DMS114 treated with DMSO at 0.1 percent for 48 hours (cell line): ENCODE results near the gene STH.

Experiments
- DNase-seq: peaks from one replicate; lab custom pipeline; 2025; ENCODE audit not compliant: unreplicated experiment; lab: John Stamatoyannopoulos, UW

The STH gene

DNA sequence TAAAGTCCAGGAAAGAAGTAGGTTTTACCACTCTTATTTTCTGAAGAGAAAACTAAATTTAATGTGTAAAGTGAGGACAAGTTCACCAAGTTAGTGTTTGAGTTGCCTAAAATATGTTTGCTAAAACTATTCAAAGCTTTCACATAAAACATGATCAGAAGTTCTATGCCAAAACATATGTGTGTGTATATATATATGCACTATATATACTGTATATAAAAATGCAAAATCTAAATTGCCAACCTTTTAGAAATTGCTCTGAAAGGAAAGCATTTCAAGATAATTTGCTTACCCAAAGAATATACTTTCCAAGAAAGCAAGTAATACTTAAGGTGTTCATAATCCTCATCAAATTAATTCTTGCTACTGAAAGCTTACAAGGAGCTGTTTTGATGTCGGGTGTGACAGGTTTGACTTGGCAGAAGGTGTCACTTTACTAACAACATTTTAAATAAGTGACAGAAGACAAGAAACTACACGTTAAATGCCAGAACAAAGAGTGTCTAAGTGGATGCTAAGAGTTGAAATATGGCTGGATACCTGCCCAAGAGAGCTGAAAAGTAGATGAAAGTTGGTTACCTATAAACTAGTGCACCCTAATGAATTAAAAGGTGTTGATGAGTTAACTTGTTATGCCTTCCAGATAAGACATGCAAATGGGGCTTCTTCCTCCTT lies 32.3 kb upstream of the STH start:
- no peak for DNase-seq

- no peak for DNase-seq
Measured at GRCh38 chr17:45967378-45967777, 31.7 kb upstream of the STH start.

GRCh38 chr17:45968732-45969131 lies 30.3 kb upstream of the STH start:
- no peak for DNase-seq

DNA sequence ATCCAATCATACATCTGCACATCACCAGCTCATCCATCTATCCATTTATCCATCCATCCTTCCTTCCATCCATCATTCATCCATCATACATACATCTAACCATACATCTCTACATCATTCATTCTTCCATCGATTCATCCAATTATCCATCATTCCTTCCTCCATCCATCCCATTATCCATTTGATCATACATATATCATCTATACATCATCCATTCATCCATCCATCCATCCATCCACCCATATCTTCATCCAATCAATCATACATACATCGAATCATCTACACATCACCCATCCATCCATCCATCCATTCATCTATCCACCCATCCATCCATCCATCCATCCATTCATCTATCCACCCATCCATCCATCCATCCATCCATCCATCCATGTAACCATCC lies 29.3 kb upstream of the STH start:
- no peak for DNase-seq

DNA sequence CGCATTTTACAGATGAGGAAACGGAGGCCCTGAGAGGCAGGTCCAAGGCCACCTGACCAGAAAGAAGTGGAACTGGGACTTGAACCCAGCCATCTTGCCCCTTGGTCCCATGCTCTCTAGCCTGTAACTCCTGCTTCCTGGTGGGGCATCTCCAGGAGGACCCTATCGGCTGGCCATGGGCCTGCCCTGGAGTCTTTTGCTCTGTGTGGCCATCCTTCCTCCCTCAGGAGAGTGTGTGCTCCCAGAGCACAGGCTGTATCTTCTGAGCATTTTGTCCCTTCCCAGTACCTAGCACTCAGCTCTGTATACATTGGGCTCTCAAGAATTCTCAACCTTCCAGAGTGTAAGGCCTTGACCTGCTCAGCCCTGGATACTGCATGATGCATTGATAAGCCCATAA lies 28.4 kb upstream of the STH start:
- no peak for DNase-seq

- no peak for DNase-seq
Measured at GRCh38 chr17:45971698-45972141, 27.3 kb upstream of the STH start.

DNA sequence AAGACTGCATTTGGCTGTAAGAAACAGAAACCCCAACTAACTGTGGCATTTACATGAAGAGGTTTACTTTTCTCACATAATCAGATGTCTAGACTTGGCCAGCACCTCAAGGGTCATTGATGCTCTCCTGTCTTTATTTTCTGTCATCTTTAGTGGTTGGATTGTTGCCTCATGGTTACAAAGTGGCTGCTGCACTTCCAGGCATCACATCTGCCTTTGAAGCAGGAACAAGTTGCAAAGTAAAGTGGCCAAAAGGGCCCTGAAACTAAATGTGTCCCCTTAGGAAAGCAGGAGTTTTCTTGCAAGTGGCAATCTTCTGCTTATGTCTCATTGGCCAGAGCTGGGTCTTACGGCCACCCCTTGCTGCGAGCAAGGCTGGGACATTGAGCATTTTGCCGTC lies 26.5 kb upstream of the STH start:
- no peak for DNase-seq

DNA sequence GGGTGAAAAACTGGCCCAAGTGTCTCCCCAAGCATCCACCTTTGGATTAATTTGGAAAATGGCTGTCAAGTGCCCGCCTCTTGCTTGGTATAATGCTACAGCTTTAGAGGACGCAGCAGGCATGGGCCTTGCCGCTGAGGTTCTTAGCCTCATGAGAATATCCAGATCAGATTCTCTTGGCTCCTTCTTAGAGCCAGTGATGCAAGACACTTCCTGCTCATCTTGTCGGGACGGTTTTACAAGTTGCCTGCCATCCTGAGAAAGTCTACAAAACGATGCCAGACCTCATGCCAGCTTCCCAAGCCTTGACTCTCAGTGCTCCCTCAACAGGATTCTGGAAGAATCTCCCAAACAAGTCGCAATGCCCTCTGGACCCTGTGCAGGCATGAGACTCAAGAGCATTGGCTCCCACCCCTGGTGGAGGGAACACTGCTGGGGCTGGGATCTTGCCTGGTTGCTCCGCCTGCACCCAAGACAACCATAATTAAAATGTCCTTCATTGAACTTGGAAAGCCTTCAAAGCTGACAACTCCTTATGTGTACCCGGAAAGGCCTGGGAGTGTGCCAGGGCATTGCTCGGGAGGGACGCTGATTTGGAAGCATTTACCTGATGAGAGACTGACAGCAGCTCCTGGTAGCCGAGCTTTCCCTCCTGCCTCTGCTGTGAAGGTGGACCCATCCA lies 25.8 kb upstream of the STH start:
- no peak for DNase-seq

- DNase-seq = no peak
Measured at GRCh38 chr17:45973946-45974859, 24.8 kb upstream of the STH start.

DNA sequence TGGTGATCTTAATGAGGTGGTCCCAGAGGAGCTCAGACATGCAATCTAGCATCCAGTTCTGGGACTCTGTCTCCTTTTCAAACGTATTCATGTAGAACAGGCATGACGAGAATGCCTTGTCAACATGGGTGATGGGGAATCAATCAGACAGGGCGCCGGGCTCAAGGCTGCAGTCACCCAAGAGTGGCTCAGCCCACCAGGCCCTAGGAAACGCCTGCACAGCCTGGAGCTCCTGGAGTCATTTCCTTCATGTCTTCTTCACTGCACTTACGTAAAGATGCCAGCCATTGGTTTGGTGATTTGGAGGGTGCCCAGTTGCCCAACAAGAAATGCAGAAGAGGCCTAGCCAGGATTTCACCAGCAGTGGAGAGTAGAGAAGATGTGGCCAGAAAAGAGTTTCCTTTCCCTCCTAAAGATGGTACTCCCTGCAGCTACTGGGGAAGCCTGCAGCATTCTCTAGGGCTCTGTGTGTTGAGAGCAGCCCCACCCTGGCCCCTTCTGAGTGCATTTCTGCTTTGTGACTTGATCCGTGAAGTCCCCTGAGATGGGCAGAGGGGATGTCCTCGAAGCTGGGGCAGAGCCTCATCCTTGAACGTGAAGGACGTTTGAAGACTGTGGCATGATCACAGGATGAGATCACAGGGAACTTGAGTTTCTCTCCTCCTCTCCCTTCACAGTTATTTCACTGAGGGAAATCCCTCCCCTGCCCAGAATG lies 24.0 kb upstream of the STH start:
- no peak for DNase-seq

DNA sequence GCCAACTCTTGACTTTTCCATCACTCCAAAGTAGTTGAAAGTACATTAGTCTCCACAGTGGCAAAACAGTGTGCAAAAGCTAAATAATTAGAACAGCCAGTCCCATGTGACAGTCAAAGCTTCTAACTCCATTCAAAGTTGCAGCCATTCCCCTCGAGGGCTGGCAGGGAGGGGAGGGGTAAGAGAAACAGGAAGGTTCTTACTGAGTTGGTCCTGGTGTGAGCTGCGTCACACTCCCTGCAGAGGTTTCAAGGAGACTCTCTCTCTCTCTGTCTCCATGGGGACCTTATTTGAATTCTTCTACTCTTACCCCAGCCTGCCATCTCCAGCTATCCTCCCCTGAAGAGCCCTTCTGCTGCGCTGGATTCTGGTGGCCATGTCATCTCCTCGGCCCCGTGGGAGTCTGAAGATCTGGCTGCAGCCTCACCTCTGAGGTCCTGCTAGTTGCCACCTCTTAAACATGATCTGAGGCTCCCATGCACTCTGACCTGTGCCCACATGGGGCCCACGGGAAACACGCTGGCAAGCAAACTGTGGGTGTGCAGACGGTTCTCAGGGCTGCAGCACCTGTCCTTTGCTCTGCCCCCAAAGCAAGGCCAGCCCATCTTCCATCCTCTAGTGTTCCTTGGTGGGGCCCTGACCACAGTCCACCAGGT lies 23.3 kb upstream of the STH start:
- DNase-seq = no peak

DNA sequence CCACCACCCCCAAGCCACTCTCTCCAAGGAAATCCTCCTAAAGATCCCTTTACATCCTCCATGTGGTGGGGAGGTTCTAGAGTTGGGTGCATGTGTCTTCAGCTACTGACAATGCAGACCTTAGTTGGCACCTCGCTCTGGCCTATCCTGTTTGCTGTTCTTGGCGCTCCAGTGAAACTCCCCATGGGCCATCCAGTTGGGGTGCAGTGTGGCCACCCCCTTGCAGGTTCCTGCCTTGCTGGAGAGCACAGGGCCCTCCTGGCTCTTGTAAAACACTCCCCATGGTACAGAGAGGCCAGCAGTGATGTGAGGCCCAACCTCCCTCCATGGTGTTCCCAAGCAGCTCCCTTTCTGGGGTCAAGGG lies 22.7 kb upstream of the STH start:
- no peak for DNase-seq

DNA sequence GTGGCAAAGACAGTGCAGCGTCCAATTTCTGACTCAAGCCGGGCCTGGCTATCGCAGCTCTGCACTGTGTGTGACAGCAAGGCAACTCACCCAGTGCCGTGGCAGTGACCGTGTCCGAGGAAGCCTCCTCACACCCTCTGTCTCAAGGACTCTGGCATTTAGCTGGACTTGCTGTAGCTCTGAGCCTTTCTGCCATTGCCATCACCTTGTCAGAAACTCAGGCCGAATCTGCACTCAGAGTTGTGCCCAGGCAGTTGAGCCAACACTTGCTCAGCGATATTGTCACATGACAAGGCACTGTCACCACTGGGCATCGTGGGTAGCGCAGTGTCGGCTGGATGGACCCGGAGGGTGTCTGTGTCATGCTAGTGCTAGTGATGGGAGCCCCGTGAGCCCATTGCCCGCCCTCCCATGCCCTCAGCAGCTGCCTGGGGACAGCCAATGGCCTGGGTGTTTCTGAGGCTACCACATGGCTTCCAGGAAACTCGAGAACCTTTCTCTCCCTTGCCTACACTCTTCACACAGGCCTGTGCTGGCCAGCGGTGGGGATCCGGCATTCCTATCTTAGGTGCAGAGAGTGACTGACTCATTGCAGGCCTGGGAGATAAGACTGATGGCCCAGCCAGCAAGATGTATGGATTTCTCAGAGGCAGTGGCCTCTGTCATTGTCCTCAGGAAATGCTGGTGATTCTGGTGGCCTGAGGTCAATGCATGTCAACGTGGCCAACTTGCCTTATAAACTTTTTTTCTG lies 22.1 kb upstream of the STH start:
- DNase-seq = no peak

DNA sequence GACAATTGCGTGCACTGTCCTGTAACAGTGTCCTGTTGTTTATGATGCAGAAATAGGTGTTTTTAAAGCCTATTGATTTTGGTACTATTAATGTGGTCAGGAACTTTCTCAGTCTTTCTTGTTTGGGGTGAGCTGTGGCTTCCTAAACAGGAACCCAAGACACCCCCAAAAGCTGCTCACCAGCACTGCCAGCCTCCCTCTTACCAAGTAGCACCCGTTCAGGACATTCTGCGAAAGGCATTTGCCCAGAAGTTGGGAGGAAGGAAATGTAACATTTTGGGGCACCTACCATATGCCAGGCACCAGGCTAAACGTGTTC lies 21.6 kb upstream of the STH start:
- DNase-seq = no peak

DNA sequence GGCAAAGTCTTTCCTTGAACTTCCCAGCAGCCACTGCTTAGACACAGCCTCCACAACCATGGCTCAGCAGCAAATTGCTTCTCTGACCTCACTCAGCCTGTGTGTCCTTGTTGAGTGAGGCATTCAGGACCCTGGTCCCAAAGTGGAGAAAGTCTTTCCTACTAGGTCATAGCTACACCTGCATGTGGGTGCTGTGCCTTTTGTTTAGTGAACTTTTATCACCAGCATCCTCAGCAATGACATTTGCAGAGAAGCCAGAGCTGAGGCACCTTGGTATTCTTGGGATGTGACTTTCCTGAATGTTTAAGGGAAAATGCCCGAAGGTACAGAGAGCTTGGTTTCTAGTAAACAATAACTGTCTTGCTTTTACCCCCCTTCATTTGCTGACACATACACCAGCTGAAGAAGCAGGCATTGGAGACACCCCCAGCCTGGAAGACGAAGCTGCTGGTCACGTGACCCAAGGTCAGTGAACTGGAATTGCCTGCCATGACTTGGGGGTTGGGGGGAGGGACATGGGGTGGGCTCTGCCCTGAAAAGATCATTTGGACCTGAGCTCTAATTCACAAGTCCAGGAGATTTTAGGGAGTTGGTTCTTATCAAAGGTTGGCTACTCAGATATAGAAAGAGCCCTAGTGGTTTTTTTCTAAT lies 20.9 kb upstream of the STH start:
- DNase-seq = no peak

DNA sequence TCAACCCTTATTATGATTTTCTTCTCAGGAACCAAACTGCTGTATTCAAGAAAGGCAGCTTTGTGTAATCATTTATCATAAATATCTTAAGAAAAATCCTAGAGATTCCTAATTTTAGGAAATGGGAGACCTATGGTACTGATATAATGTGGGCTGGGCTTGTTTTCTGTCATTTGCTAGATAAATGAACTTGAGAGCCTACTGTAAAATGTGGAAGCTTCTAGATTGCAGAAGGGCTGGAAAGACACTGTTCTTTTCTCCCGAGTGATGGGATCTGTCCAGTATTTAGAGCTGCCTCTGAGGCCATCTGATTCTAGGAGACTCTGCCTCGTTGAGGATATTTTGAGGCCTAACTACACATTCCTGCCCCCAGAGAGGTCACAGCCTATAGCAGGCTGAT lies 19.9 kb upstream of the STH start:
- no peak for DNase-seq

DNA sequence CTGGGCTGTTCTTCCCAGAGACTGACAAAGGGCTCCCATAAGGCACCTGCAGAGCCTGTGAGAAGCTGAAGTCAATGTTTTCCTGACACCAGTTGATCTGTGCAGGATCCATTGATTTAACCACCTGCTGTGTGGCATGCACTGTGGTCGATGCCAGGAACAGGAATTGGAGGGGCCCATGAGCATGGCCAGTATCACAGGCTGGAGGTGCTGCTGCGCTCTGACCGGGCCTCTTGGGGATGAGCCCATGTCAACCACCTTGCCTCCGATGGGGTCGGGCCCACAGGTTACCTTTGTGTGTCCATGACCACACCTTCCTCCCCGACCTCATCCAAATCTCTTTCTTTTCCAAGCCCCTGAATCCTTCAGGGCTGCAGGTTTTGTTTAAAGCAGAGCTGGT lies 18.2 kb upstream of the STH start:
- no peak for DNase-seq

DNA sequence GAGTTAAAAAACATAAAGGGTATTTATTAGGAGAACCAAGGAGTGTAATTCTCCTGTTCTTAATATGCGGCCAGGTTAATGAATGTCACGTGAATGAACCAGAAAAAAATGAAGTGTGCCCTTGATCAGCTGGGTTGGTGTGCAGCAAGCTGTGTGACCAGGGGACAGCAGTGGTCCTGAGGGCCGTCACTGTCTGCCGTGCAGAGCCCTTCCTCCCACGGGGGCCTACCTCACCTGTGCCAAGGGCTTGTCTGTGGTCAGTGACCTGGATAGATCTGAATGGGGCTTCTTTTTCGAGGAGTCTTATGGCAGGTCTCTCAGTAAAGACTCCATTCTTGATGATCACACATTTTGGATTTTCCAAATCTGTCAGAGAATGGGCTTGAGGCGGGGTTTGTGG lies 17.7 kb upstream of the STH start:
- no peak for DNase-seq

DNA sequence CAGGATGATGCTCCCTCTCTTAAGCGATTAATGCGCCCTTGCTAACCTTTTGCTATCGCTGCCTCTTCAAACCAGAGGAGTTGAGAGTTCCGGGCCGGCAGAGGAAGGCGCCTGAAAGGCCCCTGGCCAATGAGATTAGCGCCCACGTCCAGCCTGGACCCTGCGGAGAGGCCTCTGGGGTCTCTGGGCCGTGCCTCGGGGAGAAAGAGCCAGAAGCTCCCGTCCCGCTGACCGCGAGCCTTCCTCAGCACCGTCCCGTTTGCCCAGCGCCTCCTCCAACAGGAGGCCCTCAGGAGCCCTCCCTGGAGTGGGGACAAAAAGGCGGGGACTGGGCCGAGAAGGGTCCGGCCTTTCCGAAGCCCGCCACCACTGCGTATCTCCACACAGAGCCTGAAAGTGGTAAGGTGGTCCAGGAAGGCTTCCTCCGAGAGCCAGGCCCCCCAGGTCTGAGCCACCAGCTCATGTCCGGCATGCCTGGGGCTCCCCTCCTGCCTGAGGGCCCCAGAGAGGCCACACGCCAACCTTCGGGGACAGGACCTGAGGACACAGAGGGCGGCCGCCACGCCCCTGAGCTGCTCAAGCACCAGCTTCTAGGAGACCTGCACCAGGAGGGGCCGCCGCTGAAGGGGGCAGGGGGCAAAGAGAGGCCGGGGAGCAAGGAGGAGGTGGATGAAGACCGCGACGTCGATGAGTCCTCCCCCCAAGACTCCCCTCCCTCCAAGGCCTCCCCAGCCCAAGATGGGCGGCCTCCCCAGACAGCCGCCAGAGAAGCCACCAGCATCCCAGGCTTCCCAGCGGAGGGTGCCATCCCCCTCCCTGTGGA lies 16.0 kb upstream of the STH start:
- DNase-seq = no peak
